Neural cell (in vitro differentiated cells): ENCODE data around the gene DOCK2. TPM values are rescaled to one million over a fixed set of nuclear protein-coding genes. Genes with fewer than 3 reads are reported as not detected.

ENCODE experiments used
- H2AFZ ChIP-seq: fragments of 200-600, 300-800 bp; sonication (generic), shearing (Covaris generic); 2 replicates; pipeline ENCODE4 v1.6.0; 2014; ENCODE audit warnings: low read depth, mild to moderate bottlenecking, antibody characterized with exemption, low read length, moderate library complexity
- H3F3A ChIP-seq: fragments of 200-600 bp; shearing (Covaris generic); 2 replicates; pipeline ENCODE4 v1.6.1; 2016; ENCODE audit warnings: mild to moderate bottlenecking, moderate library complexity, mixed read lengths, antibody characterized with exemption, low read length; ENCODE audit not compliant: insufficient read depth, poor library complexity, severe bottlenecking
- H3K27ac ChIP-seq: fragments of 200-600, 300-800 bp; sonication (generic), shearing (Covaris generic); 2 replicates; pipeline ENCODE4 v1.5.1; 2014; ENCODE audit warnings: mild to moderate bottlenecking, low read length, moderate library complexity
- H3K27me3 ChIP-seq: fragments of 300-800, 200-600 bp; sonication (generic), shearing (Covaris generic); 2 replicates; pipeline ENCODE4 v1.6.0; 2014; ENCODE audit warnings: mild to moderate bottlenecking, low read depth, low read length, moderate library complexity; ENCODE audit not compliant: insufficient read depth
- H3K36me3 ChIP-seq: fragments of 300-800, 200-600 bp; sonication (generic), shearing (Covaris generic); 2 replicates; pipeline ENCODE4 v1.5.1; 2014; ENCODE audit warnings: mild to moderate bottlenecking, antibody characterized with exemption, low read length, moderate library complexity; ENCODE audit not compliant: insufficient read depth
- H3K4me2 ChIP-seq: fragments of 300-800, 200-600 bp; sonication (generic), shearing (Covaris generic); 2 replicates; pipeline ENCODE4 v1.6.0; 2014; ENCODE audit warnings: mild to moderate bottlenecking, low read length
- H3K4me3 ChIP-seq: fragments of 300-800, 200-600 bp; sonication (generic), shearing (Covaris generic); 2 replicates; pipeline ENCODE4 v1.5.1; 2014; ENCODE audit warnings: mild to moderate bottlenecking, low read length, moderate library complexity
- H3K79me2 ChIP-seq: fragments of 200-600 bp; shearing (Covaris generic); replicated peaks from 2 replicates; pipeline ENCODE4 v1.6.0; 2014; ENCODE audit warnings: mild to moderate bottlenecking, low read length, moderate library complexity; ENCODE audit not compliant: insufficient read depth
- H3K9ac ChIP-seq: fragments of 300-800, 200-600 bp; sonication (generic), shearing (Covaris generic); 2 replicates; pipeline ENCODE4 v1.6.1; 2016; ENCODE audit warnings: mild to moderate bottlenecking, low read length, mixed read lengths
- H3K9me2 ChIP-seq: fragments of 200-600 bp; shearing (Covaris generic); 2 replicates; pipeline ENCODE4 v1.6.1; 2016; ENCODE audit warnings: mild to moderate bottlenecking, low read length, mixed read lengths; ENCODE audit not compliant: insufficient read depth
- H3K9me3 ChIP-seq: fragments of 200-600, 300-800 bp; sonication (generic), shearing (Covaris generic); 2 replicates; pipeline ENCODE4 v1.6.1; 2016; ENCODE audit warnings: mild to moderate bottlenecking, mixed run types, low read length, moderate library complexity, mixed read lengths
- H4K20me1 ChIP-seq: fragments of 200-600 bp; shearing (Covaris generic); 2 replicates; pipeline ENCODE4 v1.6.1; 2016; ENCODE audit warnings: mild to moderate bottlenecking, mixed run types; ENCODE audit not compliant: insufficient read depth
- EP300 ChIP-seq: fragments of 450-650 bp; conservative IDR thresholded peaks from 2 replicates; pipeline ENCODE4 v1.6.1; 2014; ENCODE audit warnings: antibody characterized with exemption, mild to moderate bottlenecking, moderate library complexity; ENCODE audit not compliant: poor library complexity, severe bottlenecking
- EZH2 ChIP-seq: fragments of 200-600, 300-800 bp; shearing (Covaris generic), sonication (generic); IDR thresholded peaks from 2 replicates; pipeline ENCODE4 v1.6.1; 2014; ENCODE audit warnings: antibody characterized with exemption, low read length, borderline replicate concordance, mild to moderate bottlenecking; ENCODE audit not compliant: insufficient read depth, poor library complexity, severe bottlenecking
- MXI1 ChIP-seq: fragments of 450-650 bp; conservative IDR thresholded peaks from 2 replicates; pipeline ENCODE4 v1.6.1; 2014; ENCODE audit warnings: antibody characterized with exemption, mild to moderate bottlenecking; ENCODE audit not compliant: poor library complexity, severe bottlenecking
- POLR2AphosphoS5 ChIP-seq: IDR thresholded peaks from 2 replicates; pipeline ENCODE4 v1.6.1; 2012
- RAD21 ChIP-seq: fragments of 450-650 bp; conservative IDR thresholded peaks from 2 replicates; pipeline ENCODE4 v1.6.1; 2014; ENCODE audit warnings: antibody characterized with exemption, mild to moderate bottlenecking, moderate library complexity
- SMC3 ChIP-seq: fragments of 450-650 bp; conservative IDR thresholded peaks from 2 replicates; pipeline ENCODE4 v1.6.1; 2014; ENCODE audit warnings: antibody characterized with exemption, mild to moderate bottlenecking, moderate library complexity; ENCODE audit not compliant: poor library complexity
- TAF1 ChIP-seq: IDR thresholded peaks from 2 replicates; pipeline ENCODE4 v1.6.1; 2012; ENCODE audit warnings: low read depth
- polyA plus RNA-seq: library from polyadenylated mRNA; depleted of rRNA; stranded (reverse); fragments of >200 nt; gene quantifications from 2 replicates; pipeline ENCODE4 v1.2.3, GENCODE V29; 2014
- TF ChIP-seq, protein P1 (sequence below): IDR thresholded peaks from 2 replicates; pipeline ENCODE4 v1.6.1; 2012; ENCODE audit warnings: borderline replicate concordance
- TF ChIP-seq, protein P2 (sequence below): fragments of 450-650 bp; IDR thresholded peaks from 2 replicates; pipeline ENCODE4 v1.5.1; 2014; ENCODE audit warnings: antibody characterized with exemption, mild to moderate bottlenecking, moderate library complexity; ENCODE audit not compliant: poor library complexity, severe bottlenecking

DOCK2 gene
- polyA plus RNA-seq, 1 donor from 2014 or later: 0.15 TPM

DNA sequence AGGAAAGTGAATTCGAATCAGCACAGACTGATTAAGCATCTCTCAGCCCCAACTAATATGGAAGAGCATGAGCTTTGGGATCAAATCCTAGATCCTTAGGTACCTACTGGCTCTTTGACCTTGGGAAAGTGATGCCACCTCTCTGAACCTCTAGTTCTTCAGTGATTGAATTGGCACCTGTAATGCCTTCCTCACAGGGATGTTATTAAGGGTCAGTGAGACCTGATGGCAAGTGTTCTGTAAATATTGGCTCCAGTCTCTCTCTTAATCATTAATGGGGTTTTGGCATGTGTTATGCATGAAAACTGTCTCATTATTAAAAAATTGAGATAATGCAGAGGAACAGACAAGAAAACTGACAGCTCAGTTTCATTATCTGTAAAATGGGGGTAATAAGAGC lies 227.4 kb downstream of the DOCK2 start:
- no peak overlapping the region for H3K4me3 ChIP-seq
- no peaks in the 10 kb centered on the region for H4K20me1 ChIP-seq
- no peaks in the 10 kb centered on the region for H3K79me2 ChIP-seq
- no peak overlapping the region for H2AFZ ChIP-seq
- no peak overlapping the region for H3K4me2 ChIP-seq
- H3K36me3 ChIP-seq: no peaks in the 10 kb centered on the region
- H3K27ac ChIP-seq: no peak overlapping the region
- H3K9ac ChIP-seq: no peak overlapping the region
- no peaks in the 10 kb centered on the region for H3K9me2 ChIP-seq
- no peaks in the 10 kb centered on the region for H3F3A ChIP-seq
- no peaks in the 10 kb centered on the region for H3K9me3 ChIP-seq
- no peaks in the 10 kb centered on the region for H3K27me3 ChIP-seq
- TF ChIP-seq RAD21 (no peak), MXI1 (no peak), EZH2 (no peak), POLR2AphosphoS5 (no peak), EP300 (no peak), SMC3 (no peak)
- TF ChIP-seq, protein P1, sequence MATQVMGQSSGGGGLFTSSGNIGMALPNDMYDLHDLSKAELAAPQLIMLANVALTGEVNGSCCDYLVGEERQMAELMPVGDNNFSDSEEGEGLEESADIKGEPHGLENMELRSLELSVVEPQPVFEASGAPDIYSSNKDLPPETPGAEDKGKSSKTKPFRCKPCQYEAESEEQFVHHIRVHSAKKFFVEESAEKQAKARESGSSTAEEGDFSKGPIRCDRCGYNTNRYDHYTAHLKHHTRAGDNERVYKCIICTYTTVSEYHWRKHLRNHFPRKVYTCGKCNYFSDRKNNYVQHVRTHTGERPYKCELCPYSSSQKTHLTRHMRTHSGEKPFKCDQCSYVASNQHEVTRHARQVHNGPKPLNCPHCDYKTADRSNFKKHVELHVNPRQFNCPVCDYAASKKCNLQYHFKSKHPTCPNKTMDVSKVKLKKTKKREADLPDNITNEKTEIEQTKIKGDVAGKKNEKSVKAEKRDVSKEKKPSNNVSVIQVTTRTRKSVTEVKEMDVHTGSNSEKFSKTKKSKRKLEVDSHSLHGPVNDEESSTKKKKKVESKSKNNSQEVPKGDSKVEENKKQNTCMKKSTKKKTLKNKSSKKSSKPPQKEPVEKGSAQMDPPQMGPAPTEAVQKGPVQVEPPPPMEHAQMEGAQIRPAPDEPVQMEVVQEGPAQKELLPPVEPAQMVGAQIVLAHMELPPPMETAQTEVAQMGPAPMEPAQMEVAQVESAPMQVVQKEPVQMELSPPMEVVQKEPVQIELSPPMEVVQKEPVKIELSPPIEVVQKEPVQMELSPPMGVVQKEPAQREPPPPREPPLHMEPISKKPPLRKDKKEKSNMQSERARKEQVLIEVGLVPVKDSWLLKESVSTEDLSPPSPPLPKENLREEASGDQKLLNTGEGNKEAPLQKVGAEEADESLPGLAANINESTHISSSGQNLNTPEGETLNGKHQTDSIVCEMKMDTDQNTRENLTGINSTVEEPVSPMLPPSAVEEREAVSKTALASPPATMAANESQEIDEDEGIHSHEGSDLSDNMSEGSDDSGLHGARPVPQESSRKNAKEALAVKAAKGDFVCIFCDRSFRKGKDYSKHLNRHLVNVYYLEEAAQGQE: no peak
- TF ChIP-seq, protein P2, sequence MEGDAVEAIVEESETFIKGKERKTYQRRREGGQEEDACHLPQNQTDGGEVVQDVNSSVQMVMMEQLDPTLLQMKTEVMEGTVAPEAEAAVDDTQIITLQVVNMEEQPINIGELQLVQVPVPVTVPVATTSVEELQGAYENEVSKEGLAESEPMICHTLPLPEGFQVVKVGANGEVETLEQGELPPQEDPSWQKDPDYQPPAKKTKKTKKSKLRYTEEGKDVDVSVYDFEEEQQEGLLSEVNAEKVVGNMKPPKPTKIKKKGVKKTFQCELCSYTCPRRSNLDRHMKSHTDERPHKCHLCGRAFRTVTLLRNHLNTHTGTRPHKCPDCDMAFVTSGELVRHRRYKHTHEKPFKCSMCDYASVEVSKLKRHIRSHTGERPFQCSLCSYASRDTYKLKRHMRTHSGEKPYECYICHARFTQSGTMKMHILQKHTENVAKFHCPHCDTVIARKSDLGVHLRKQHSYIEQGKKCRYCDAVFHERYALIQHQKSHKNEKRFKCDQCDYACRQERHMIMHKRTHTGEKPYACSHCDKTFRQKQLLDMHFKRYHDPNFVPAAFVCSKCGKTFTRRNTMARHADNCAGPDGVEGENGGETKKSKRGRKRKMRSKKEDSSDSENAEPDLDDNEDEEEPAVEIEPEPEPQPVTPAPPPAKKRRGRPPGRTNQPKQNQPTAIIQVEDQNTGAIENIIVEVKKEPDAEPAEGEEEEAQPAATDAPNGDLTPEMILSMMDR: no peak

DNA sequence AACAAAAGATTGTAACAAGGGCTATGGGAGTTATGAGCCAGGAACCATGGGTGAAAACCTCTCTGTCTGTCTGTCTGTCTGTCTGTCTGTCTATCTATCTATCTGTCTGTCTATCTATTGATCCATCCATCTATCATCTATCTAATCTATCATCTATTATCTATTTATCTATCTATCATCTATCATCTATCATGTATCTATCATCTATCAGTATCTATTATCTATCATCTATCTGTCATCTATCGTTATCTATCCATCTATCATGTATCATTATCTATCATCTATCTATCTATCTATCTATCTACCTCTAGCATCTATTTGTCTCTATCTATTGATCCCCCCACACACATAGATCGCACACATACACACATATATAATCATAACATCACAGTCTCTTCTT lies 230.3 kb downstream of the DOCK2 start:
- H3K27ac ChIP-seq: no peak overlapping the region
- H4K20me1 ChIP-seq: no peaks in the 10 kb centered on the region
- no peaks in the 10 kb centered on the region for H3K9me3 ChIP-seq
- H3K9me2 ChIP-seq: no peaks in the 10 kb centered on the region
- no peak for TF ChIP-seq EP300
- no peaks in the 10 kb centered on the region for H3F3A ChIP-seq
- no peak overlapping the region for H3K9ac ChIP-seq
- H3K79me2 ChIP-seq: no peaks in the 10 kb centered on the region
- H2AFZ ChIP-seq: no peak overlapping the region
- no peak overlapping the region for H3K4me3 ChIP-seq
- no peaks in the 10 kb centered on the region for H3K27me3 ChIP-seq
- H3K36me3 ChIP-seq: no peaks in the 10 kb centered on the region
- no peak overlapping the region for H3K4me2 ChIP-seq

DNA sequence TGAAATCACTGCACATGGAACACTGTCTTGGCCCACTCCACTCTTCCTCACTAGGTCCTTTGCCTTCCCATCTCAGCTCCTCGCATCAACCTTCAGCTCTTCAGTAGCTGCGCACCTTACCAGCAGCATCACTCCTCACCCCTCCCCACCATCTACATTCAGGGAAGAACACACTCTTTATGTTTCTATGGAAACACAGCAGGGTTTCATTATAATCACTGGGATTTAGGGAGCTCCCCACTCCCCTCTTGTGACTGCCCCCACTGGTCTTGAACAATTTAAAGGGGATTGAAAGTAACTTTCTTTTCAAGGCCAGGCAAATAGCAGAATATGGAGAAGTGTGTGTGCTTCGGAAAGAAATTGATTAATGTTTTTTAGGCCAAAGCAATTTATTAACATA lies 232.0 kb downstream of the DOCK2 start:
- no peak overlapping the region for H3K27ac ChIP-seq
- H3K9me2 ChIP-seq: no peaks in the 10 kb centered on the region
- no peaks in the 10 kb centered on the region for H4K20me1 ChIP-seq
- no peaks in the 10 kb centered on the region for H3K79me2 ChIP-seq
- H2AFZ ChIP-seq: no peak overlapping the region
- TF ChIP-seq, protein P1: no peak
- TF ChIP-seq SMC3: no peak
- TF ChIP-seq EP300: no peak
- TF ChIP-seq MXI1: no peak
- TF ChIP-seq, protein P2: no peak
- TF ChIP-seq TAF1: no peak
- TF ChIP-seq EZH2: no peak
- TF ChIP-seq POLR2AphosphoS5: no peak
- TF ChIP-seq RAD21: no peak
- H3K36me3 ChIP-seq: no peaks in the 10 kb centered on the region
- no peaks in the 10 kb centered on the region for H3K27me3 ChIP-seq
- H3K9me3 ChIP-seq: no peaks in the 10 kb centered on the region
- H3K4me3 ChIP-seq: peak overlapping the region; percentile 40
- peak overlapping the region; percentile 42 for H3K4me2 ChIP-seq
- no peak overlapping the region for H3K9ac ChIP-seq
- no peaks in the 10 kb centered on the region for H3F3A ChIP-seq
